ENCODE measurements around the gene RNF182. TPM values are rescaled to one million over a fixed set of nuclear protein-coding genes. Genes with fewer than 3 reads are reported as not detected.

Gene RNF182
- total and polyA plus RNA-seq, 10 of the 15 experiments (the other 5 are each of a cell fraction or from before 2014, with no cell fraction given): not detected

- H3K36me3 ChIP-seq (ENCODE audit: control insufficient read depth in 2 of 2, insufficient read depth in 2 of 2, low read length in 1 of 2): no peaks in the 10 kb centered on the region
- H2AFZ ChIP-seq (ENCODE audit: control insufficient read depth, low read depth, low read length): no peak overlapping the region
- POLR2A ChIA-PET: interaction anchor here (0.5 kb wide), 1 partner anchor 153 kb away, joined by 4 read pairs; no protein-coding TSS in a partner anchor
- H3K9me3 ChIP-seq (replicated peaks; ENCODE audit: control insufficient read depth, insufficient read depth, low read length): no peaks in the 10 kb centered on the region
- in situ Hi-C loops (cut with MboI) (loop anchor here (25.0 kb wide), 1 partner anchor 1549 kb away; no protein-coding TSS in a partner anchor), intact Hi-C loops (cut with micrococcal nuclease; ENCODE audit: unreplicated experiment) (no loop called here)
- no peaks in the 10 kb centered on the region for H3K4me1 ChIP-seq (ENCODE audit: control insufficient read depth, insufficient read depth, low read length)
- no peak overlapping the region for H3K27ac ChIP-seq (ENCODE audit: control insufficient read depth, insufficient read depth)
- no peak for DNase-seq (ENCODE audit: low read depth, low spot score)
- FAIRE-seq: no peak
- ATAC-seq: no peak
- H3K27me3 ChIP-seq (replicated peaks in 1 of 2; ENCODE audit: control insufficient read depth in 2 of 2, insufficient read depth in 2 of 2, low read length in 1 of 2): no peaks in the 10 kb centered on the region; a peak in 1 of 4 replicates
- CTCF ChIA-PET: interaction anchor here (0.9 to 9.6 kb wide), 7 partner anchors 9 to 230 kb away, joined by 3 to 194 read pairs (median 5); no protein-coding TSS in a partner anchor
- no peaks in the 10 kb centered on the region for H4K20me1 ChIP-seq (ENCODE audit: control insufficient read depth, insufficient read depth)
- RAD21 ChIA-PET (ENCODE audit: unreplicated experiment): interaction anchor here (1.5 to 2.2 kb wide), 2 partner anchors 153 to 231 kb away, joined by 7 to 13 read pairs; no protein-coding TSS in a partner anchor
- WGBS (ENCODE audit: insufficient coverage, insufficient replicate concordance, low lambda C conversion rate, missing lambda C conversion rate): 27% methylated on average over 8 of the region's 8 CpGs
- H3K9ac ChIP-seq (ENCODE audit: control insufficient read depth, insufficient read depth, low read length): no peak overlapping the region
- H3K4me2 ChIP-seq (ENCODE audit: control insufficient read depth, insufficient read depth): no peak overlapping the region
- TF ChIP-seq NR2C1 (IDR thresholded peaks at IDR 0.05) (no peak), NFYB (IDR thresholded peaks at IDR 0.05; ENCODE audit: insufficient read depth, low read depth, low read length) (0 out of 2 replicates have a peak, but pooled peaks have one; percentile 24), NFXL1 (IDR thresholded peaks at IDR 0.05; ENCODE audit: borderline replicate concordance) (no peak), MLLT1 (IDR thresholded peaks at IDR 0.05) (no peak), RELB (IDR thresholded peaks at IDR 0.05; ENCODE audit: low read depth) (no peak)
- no TSS peak for BruUV-seq (replicated peaks)
- H3K4me3 ChIP-seq: no peak overlapping the region
- SMC1A ChIA-PET (ENCODE audit: uncharacterized antibody, unreplicated experiment): interaction anchor here (1.3 to 5.7 kb wide), 4 partner anchors 9 to 152 kb away, joined by 3 to 33 read pairs (median 17); no protein-coding TSS in a partner anchor
- no peaks in the 10 kb centered on the region for H3K79me2 ChIP-seq (ENCODE audit: control insufficient read depth, insufficient read depth, low read length)
Observed at GRCh38 chr6:13913226-13914001, 11.3 kb upstream of the RNF182 start.
